HG02840 (cell line): Measurements from ENCODE around the gene ARL6.
"Not testable (repeated sequence)": the region's sequence is repeated elsewhere in the genome, so short reads cannot be mapped to it uniquely, and the experiment has no call there.

ENCODE experiments used
- ATAC-seq: cut with Tn5 transposase; IDR thresholded peaks from one replicate; pipeline ENCODE4 v1.9.1; 2021; ENCODE audit warnings: mild to moderate bottlenecking, moderate library complexity, moderate number of reproducible peaks; ENCODE audit not compliant: unreplicated experiment, low FRiP score

ARL6 gene

GRCh38 chr3:97820780-97821179 is 56.2 kb downstream of the ARL6 start:
- no peak for ATAC-seq

GRCh38 chr3:97821287-97821773 is 56.8 kb downstream of the ARL6 start:
- peak; percentile 51 for ATAC-seq

- peak; percentile 99 for ATAC-seq
Observed at GRCh38 chr3:97821774-97822358, 57.3 kb downstream of the ARL6 start, which contains the start of gene CRYBG3. TSS of gene CRYBG3 (plus strand) at chr3:97822011. CDS start at chr3:97822207, 196 bp downstream.

GRCh38 chr3:97822359-97822775 is 57.8 kb downstream of the ARL6 start:
- ATAC-seq: peak; percentile 28

GRCh38 chr3:97823046-97824004 is 58.8 kb downstream of the ARL6 start:
- no peak for ATAC-seq

GRCh38 chr3:97825101-97825500 is 60.5 kb downstream of the ARL6 start:
- no peak for ATAC-seq

- no peak for ATAC-seq
Observed at GRCh38 chr3:97827741-97828471, 63.3 kb downstream of the ARL6 start.

- ATAC-seq: no peak
Observed at GRCh38 chr3:97829198-97829597, 64.6 kb downstream of the ARL6 start.

GRCh38 chr3:97830638-97831037 is 66.1 kb downstream of the ARL6 start:
- ATAC-seq: no peak

GRCh38 chr3:97831140-97831539 is 66.6 kb downstream of the ARL6 start:
- ATAC-seq: no peak

- ATAC-seq: not testable (repeated sequence)
Observed at GRCh38 chr3:97833184-97833583, 68.6 kb downstream of the ARL6 start.

GRCh38 chr3:97835761-97836160 is 71.2 kb downstream of the ARL6 start:
- no peak for ATAC-seq

GRCh38 chr3:97838393-97838792 is 73.8 kb downstream of the ARL6 start:
- no peak for ATAC-seq

- ATAC-seq: no peak
Observed at GRCh38 chr3:97839944-97840343, 75.4 kb downstream of the ARL6 start.

- ATAC-seq: no peak
Observed at GRCh38 chr3:97841304-97841703, 76.7 kb downstream of the ARL6 start.

GRCh38 chr3:97841956-97842355 is 77.4 kb downstream of the ARL6 start:
- ATAC-seq: no peak

GRCh38 chr3:97848779-97849178 is 84.2 kb downstream of the ARL6 start:
- ATAC-seq: no peak
